ENCODE measurements around the gene BCAP29.

DNA sequence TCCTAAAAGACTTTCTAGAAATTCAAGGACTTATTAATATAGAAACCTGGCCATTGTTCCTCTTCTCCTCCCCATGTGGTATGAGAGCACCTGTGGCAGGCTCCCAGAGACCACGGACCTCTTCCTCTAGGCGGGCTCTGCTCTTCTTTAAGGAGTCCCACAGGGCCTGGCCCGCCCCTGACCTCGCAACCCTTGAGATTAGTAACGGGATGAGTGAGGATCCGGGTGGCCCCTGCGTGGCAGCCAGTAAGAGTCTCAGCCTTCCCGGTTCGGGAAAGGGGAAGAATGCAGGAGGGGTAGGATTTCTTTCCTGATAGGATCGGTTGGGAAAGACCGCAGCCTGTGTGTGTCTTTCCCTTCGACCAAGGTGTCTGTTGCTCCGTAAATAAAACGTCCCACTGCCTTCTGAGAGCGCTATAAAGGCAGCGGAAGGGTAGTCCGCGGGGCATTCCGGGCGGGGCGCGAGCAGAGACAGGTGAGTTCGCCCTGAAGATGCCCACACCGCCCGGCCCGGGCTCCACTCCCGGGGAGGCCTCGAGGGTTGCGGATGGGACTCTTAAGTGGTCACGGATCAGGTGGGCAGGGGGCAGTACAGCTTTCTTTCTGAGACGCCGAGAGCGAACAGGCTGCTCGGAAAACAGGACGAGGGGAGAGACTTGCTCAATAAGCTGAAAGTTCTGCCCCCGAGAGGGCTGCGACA is 80.5 kb downstream of the BCAP29 start, which contains the start of gene SLC26A4:
- TF ChIP-seq, protein P1, sequence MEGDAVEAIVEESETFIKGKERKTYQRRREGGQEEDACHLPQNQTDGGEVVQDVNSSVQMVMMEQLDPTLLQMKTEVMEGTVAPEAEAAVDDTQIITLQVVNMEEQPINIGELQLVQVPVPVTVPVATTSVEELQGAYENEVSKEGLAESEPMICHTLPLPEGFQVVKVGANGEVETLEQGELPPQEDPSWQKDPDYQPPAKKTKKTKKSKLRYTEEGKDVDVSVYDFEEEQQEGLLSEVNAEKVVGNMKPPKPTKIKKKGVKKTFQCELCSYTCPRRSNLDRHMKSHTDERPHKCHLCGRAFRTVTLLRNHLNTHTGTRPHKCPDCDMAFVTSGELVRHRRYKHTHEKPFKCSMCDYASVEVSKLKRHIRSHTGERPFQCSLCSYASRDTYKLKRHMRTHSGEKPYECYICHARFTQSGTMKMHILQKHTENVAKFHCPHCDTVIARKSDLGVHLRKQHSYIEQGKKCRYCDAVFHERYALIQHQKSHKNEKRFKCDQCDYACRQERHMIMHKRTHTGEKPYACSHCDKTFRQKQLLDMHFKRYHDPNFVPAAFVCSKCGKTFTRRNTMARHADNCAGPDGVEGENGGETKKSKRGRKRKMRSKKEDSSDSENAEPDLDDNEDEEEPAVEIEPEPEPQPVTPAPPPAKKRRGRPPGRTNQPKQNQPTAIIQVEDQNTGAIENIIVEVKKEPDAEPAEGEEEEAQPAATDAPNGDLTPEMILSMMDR (IDR thresholded peaks at IDR 0.05): no peak
- TF ChIP-seq POLR2A (IDR thresholded peaks at IDR 0.05): no peak

All from testis (tissue), 2 donors.